Body of pancreas (tissue), 4 donors: ENCODE results near the gene NQO2.

ENCODE experiments used
- CTCF ChIP-seq, 7 experiments: fragments of 450-650 bp in 4 of 7; fragments of 200-600 bp in 3 of 7; sonication (generic) in 3 of 7; IDR thresholded peaks; one replicate each; pipeline ENCODE4 v1.5.1; 2016 to 2019; ENCODE audit warnings: antibody characterized with exemption in 7 of 7
- POLR2A ChIP-seq, 3 donors: fragments of 450-650 bp; IDR thresholded peaks; one replicate each; pipeline ENCODE4 v1.6.1; 2016; ENCODE audit warnings: antibody characterized with exemption in 3 of 3, mild to moderate bottlenecking in 2 of 3

GRCh38 chr6:3022765-3023662 lies 23.3 kb downstream of the NQO2 start:
- no peak for TF ChIP-seq CTCF (IDR thresholded peaks at IDR 0.05)
- TF ChIP-seq POLR2A (IDR thresholded peaks at IDR 0.05) = no peak
